HG03378 (cell line): ENCODE data around the gene ECSIT.
"Not testable (repeated sequence)": the region's sequence is repeated elsewhere in the genome, so short reads cannot be mapped to it uniquely, and the experiment has no call there.

ENCODE experiments used
- ATAC-seq: cut with Tn5 transposase; IDR thresholded peaks from one replicate; pipeline ENCODE4 v1.9.1; 2021; ENCODE audit warnings: mild to moderate bottlenecking, moderate library complexity; ENCODE audit not compliant: unreplicated experiment

The ECSIT gene, protein sequence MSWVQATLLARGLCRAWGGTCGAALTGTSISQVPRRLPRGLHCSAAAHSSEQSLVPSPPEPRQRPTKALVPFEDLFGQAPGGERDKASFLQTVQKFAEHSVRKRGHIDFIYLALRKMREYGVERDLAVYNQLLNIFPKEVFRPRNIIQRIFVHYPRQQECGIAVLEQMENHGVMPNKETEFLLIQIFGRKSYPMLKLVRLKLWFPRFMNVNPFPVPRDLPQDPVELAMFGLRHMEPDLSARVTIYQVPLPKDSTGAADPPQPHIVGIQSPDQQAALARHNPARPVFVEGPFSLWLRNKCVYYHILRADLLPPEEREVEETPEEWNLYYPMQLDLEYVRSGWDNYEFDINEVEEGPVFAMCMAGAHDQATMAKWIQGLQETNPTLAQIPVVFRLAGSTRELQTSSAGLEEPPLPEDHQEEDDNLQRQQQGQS

DNA sequence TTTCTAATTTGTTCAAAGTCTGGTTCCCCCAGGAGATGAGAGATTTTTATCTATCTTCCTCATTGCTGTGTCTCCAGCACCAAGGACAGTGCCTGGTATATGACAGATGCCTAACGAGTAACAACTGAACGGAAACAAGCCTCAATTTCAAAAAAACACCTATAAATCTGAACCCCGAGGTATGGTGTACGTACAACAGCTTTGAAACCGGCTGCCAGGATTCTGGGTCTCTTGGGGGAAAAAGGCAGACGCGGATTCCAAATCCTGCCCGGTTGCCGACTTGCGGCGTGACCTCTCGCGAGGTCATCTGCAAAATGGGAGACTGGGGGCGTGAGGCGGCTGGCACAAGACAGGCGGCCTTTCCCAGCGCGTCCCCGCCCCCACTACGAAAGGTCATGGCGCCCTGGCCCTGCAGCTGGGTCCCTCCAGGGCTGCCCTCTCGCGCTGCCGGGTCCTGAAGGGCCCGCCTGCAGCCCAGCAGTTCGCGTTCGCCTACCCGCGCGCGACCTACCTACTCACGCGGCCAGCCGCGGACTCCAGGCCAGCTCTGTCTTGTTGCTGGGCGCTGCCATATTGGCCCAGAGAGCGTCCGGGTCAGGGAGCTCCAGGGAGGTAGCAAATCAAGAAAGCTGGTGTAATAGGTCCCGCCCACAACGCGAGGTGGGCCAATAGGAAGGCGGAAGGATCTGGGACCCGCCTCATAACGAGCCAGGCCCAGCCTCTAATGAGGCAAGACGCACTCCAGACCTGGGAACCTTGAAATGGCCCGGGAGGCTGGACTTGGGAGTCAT lies at the start of gene ECSIT:
Gene ECSIT, minus strand, starts transcription at position 584 of the 791 bp plus-strand sequence. CDS start 9,964 bp downstream, outside the sequence.
- ATAC-seq = peak; percentile 86

DNA sequence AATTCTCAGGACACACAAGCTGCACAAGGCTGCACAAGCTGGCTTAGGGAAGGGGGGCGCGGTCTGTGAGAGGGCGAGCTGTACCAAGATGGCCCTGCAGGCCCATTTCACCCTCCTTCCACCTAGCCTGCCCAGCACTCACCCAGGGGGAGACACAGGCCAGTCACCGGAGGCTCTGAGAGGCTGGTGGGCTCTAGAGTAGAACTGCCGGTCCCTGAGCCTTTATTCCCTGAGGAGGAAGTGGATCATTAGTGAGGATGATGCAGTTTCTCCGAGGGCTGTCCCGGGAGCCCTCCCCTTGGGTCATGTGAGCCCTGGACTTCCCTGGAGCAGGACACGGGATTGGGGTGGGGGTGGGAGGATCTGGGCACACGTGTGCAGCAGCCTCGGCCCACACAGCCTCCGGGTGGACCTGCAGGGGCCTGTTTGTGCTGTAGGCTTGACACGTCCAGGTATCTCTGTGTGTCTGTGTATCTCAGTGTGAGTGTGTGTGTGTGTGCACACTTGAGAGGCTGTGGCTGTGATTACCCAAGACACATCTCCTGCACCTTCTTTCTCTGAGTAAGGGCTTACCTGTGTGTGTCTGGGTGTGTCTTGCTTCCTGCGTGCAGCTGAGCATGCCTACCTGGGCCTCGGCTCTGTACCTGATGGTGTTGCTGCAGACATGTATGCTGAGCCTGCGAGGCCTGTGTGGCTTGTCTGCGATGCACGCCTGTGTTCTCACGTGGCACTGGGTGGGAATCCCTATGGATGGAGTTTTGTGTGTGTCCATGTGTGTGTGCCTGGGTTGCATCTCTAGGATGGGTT lies 48.7 kb upstream of the ECSIT start, which contains the start of gene ACP5:
Gene ACP5, minus strand, starts transcription at position 195 of the 807 bp plus-strand sequence. CDS start 328 bp downstream, outside the sequence.
- no peak for ATAC-seq

DNA sequence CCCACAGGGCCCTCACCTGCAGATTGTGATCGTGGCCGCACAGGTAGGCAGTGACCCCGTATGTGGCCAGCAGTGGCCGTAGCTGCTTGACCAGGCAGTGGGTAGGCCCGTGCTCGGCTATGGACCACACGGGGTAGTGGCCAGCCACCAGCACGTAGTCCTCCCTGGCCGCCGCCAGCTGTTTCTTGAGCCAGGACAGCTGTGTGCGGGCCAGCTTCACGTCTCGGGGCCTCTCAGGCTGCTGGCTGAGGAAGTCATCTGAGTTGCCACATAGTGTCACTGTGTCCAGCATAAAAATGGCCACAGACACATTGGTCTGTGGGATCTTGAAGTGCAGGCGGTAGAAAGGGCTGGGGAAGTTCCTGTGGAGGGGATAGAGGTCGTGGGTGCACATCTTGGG lies 47.3 kb upstream of the ECSIT start:
- ATAC-seq = no peak

DNA sequence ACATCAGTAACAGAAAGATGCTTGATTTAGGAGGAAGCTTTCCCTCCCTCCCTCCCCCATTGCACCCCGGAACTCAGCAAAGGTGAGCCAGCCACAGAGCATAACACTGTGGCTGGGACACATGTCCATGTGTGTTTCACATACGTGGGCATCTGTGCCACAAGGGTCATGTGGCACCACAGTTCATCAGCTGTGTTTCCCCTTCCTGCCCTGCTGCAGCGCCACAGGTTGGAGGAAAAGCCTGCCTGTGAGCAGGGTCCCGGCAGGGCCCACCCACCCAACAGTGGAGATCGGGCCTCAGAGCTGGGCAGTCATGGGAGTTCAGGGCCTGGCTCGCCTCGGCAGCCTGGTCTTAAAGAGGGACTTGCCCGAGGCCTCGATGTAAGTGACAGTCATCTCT lies 45.8 kb upstream of the ECSIT start:
- ATAC-seq = no peak

DNA sequence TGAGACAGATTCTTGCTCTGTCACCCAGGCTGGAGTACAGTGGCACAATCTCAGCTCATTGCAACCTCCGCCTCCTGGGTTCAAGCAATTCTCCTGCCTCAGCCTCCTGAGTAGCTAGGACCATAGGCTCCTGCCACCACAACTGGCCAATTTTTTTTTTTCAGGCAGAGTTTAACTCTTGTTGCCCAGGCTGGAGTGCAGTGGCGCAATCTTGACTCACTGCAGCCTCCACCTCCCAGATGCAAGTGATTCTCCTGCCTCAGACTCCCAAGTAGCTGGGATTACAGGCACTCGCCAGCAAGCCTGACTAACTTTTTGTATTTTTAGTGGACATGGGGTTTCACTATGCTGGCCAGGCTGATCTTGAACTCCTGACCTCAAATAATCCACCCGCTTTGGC lies 44.8 kb upstream of the ECSIT start:
- not testable (repeated sequence) for ATAC-seq

DNA sequence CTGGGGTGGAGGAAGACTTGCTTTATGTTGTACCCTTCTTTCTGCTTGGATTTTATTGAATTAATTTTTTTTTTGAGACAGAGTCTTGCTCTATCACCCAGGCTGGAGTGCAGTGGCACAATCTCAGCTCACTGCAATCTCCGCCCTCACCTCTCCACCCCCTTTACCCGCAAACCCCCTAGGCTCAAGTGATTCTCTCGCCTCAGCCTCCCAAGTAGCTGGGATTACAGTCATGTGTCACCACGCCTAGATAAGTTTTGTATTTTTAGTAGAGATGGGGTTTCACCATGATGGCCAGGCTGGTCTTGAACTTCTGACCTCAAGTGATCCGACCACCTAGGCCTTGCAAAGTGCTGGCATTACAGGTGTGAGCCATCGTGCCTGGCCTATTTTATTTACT lies 44.4 kb upstream of the ECSIT start:
- not testable (repeated sequence) for ATAC-seq

DNA sequence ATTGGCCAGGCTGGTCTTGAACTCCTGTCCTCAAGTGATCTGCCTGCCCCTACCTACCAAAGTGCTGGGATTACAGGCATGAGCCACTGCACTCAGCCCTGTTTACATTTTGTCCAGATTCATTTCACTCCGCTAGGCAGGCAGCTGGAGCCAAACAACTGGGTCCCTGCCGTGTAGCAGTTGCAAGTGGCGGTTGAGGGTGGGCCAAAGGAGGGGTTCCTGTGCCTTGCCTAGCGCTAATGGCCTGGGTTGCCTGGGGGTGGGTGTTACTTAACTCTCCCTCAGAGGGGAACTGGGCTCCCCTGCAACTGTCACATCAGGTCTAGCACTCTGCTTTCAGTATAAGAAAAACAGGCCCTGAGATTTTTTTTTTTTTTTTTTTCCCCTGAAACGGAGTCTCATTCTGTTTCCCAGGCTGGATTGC lies 41.1 kb upstream of the ECSIT start:
- no peak for ATAC-seq

DNA sequence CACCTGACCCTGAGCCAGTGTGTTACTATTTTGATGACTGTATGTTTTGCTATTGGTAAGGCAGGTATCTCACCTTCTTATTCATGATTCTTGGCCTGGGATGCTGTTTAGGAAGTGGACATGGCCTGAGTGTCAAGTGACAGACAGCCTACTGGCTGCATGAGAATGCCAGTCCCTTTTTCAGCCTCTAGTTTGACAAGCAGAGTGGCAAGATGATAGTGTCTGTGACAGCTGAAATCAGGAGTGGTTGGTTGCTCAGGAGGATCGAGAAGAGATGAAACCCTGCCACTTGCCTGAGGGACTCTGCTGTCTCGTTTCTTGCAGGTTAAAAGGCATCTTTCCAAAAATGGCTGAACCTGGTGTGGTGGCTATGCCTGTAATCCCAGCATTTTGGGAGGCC lies 37.2 kb upstream of the ECSIT start:
- no peak for ATAC-seq

DNA sequence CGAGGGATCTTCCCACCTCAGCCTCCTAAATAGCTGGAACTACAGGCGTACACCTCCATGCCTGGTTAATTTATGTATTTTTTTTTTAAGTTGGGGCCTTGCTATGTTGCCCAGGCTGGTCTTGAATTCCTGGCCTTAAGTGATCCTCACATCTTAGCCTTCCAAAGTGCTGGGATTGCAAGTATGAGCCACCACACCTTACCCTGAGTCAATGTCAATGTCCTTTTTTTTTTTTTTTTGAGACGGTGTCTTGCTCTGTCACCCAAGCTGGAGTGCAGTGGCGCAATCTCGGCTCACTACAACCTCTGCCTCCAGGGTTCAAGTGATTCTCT lies 36.7 kb upstream of the ECSIT start:
- not testable (repeated sequence) for ATAC-seq

DNA sequence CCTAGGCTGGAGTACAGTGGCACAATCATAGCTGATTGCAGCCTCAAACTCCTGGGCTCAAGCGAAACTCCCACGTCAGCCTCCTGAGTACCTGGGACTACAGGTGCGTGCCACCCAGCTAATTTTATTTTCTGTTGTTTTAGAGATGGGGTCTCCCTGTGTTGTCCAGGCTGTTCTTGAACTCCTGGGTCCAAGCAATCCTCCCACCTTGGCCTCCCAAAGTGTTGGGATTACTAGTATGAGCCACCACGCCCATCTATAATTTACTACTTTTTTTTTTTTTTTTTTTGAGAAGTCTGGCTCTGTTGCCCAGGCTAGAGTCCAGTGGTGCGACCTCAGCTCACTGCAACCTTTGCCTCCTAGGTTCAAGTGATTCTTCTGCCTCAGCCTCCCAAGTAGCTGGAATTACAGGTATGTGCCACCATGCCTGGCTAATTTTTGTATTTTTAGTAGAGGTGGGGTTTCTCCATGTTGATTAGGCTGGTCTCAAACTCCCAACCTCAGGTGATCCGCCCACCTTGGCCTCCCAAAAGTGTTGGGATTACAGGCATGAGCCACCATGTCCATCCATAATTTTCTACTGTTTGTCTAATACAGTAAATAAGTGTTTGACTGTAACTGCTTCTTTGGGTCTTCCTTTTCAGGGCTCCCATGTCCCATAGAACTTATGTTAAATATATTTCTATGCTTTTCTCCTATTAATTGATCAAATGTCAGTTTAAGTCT lies 35.3 kb upstream of the ECSIT start:
- ATAC-seq = not testable (repeated sequence)

DNA sequence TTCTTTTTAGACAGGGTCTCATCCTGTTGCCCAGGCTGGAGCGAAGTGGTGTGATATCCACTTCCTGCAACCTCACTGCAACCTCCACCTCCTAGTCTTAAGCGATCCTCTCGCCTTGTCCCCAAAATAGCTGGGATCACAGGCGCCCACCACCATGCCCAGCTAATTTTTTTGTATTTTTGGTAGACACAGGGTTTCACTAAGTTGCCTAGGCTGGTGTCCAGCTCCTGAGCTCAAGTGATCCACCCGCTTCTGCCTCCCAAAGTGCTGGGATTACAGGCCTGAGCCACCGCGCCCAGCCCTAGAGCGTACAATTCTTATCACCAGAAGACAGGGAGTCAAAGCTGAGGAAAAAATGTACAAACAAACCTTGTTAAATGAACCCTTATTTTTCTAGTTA lies 34.6 kb upstream of the ECSIT start:
- no peak for ATAC-seq

DNA sequence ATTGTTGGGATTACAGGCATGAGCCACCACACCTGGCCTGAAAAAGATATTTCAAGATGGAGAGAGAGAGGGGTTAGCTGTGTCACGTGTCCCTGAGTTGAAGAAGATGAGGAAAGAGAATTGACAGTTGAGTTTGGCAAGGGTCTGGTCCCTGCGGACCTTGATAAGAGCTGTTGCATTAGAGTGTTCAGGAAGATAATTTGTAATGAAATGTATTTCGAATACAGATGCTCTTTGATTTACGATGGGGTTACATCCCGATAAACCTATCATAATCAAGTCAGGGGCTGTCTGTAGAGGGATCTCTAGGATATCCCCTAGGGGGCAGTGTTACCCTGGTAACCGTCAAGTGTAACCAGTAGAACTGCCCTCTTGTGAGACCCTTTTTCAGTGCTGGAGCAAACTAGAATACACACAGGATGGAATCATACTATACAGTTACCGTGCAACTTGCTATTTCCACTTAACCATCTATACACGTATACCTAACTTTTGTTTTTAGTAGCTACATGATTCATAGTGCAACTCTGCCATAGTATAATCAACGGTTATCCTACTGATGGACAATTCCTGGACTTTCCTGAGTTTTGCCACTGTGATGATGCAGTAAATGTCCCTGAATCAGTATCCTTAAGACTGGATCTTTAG lies 31.6 kb upstream of the ECSIT start:
- peak; percentile 54 for ATAC-seq

DNA sequence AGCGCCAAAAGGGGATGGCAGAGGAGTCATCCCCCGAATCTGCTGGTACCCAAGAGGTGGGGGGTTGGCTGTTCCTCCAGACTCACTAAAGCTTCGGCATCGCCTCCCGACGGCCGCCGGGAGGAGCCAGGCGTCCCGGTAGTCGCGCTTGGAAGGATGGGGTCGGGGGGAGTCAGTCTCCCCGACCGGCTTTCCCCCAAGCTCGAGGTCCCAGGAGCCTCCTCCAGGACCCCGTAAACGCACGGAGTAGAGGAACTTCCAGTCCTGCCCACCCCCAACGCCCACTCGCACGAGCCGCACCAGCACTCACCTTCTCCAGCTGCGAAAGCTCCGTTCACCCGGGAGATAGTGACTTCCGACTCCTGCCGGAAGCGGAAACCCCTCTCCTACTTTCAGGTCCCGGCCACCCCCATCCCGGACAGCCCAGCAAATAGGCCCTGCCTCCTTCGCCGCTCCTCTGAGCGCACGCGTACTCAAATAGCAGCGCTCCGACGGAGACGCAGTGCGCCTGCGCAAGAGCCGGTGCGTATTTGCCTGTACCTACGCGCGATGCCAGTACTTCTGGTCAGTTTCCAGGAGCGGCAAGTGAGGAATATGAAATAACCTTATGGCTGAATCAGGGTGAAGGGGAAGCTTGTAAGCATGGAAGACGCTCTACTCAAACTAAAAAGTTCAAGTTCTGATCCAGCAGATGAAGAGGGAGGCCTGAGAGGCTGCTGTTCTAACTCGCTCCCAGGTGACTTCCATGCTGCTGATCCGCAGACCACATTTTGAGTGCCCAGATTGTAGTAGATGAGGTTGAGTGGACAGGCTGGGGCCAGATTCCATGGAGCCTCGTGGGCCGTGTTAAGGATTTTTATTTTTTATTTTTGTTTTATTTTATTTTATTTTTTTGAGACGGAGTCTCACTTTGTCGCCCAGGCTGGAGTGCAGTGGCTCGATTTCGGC lies 30.2 kb upstream of the ECSIT start, which contains the start of gene ELOF1:
Gene ELOF1, minus strand, starts transcription at position 350 of the 948 bp plus-strand sequence. CDS start 4,883 bp downstream, outside the sequence.
- ATAC-seq = peak; percentile 51

DNA sequence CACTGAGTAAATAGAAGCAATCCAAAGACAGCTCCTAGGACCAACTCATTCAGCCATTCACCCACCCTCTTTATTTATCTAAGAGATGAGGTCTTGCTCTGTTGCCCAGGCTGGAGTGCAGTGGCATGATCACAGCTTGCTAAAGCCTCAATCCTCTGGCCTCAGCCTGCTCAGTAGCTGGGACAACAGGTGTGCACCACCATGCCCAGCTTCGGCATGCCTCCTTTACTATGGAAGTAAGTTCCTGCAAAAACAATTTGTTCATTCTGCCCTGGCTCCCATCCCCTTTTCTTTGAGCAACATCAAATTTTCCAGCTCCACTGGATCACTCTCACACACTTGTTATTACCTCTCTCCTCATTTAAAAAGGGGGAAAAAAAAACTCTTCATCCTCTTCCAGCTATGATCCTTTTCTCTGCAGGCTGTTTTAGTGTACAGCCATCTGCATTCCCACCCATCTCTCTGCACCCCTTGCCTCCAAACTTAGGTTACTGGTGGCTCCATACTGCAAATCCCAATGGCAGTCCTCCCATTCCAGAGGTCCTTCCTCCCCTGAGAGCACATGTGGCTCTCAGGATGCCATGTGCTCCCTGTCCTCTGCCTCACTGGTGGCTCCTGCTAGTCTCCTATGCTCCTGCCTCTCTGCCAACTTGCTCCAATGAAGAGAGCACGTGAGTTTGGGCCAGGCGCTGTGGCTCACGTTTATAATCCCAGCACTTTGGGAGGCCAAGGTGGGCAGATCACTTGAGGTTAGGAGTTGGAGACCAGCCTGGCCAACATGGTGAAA lies 27.9 kb upstream of the ECSIT start:
- ATAC-seq = no peak

DNA sequence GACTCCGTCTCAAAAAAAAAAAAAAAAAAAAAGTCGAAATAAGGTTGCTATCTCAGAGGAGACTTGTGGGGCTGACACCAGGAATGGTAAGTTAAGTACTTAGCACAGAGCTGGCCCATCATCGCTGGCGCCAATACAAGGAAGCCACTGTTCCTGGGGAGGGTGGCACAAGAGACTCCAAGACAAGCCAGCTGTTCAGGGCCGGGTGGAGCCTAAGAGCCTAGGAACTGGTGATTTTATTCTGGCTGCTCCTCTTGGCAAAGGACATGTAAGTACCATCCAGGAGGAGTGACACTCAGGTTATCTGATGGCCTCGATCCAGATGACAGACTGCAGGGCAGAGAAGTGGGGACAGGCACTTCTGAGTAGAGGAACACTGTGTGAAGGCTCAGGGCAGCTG lies 26.3 kb upstream of the ECSIT start:
- ATAC-seq = no peak

DNA sequence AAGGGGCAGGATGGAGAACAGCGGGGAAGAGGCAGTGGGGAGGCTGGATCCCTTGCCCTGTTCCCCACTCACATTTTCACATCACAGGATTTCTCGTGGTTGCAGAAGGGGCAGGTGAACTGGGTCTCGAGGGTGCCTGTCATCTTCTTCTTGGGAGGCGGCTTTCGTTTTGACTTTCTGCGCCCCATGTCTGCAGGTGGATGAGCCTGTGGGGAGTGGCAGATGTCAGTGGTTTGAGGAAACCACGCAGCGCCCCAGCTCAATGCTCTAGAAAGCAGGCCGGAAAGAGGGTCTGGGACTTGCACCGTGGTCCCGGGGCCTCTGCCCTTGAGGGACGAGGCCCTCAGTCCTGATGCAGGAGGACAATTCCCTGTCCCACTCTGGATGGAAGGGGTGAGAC lies 25.2 kb upstream of the ECSIT start:
- no peak for ATAC-seq

DNA sequence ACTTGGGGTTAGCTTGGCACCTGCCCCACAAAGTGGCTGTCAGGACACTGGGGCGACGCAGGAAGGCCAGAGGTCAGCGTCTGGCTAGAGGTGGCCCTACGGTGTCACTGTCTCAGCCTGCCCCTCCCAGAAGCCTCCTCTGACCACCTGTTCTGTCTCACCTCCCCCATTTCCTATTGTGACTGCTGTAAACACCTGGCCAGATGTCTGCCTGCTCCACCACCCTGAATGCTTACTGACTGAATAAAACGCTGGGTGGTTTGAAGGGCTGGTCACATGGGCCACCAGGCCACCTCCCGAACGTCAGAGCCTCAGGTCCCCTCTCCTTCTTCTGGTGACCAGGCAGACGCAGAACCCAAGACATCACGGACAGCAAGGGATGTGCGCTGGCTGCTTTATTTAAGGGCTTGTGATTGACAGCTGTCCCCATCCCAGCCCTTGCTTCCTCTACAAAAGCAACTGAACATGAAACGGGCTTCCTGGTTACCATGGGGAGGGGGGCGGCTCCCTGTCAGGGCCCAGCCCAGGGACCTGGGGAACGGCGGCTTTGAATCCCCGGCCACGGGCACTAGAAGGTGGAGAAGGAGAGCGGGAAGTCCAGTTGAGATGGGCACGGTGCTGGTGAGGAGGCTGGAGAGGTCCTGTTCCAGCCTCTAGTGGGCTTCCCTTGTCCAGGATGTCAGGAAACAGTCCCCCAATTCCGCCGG lies 23.9 kb upstream of the ECSIT start:
- no peak for ATAC-seq
